Nephron (organoid): ENCODE data around the gene PIN1.
A peak's percentile ranks its signal among the peaks of the same experiment; 100 is the strongest.

Source experiments
- H3K27ac Mint-ChIP-seq, 3 experiments: 2 replicates each; pipeline ENCODE4 v1.8.0; 2020; ENCODE audit warnings: mixed read lengths in 3 of 3, mild to moderate bottlenecking in 2 of 3, moderate library complexity in 1 of 3
- H3K27me3 Mint-ChIP-seq: 2 replicates; pipeline ENCODE4 v1.8.0; 2021; ENCODE audit warnings: low read depth, mild to moderate bottlenecking, moderate library complexity, mixed read lengths
- H3K36me3 Mint-ChIP-seq: 2 replicates; pipeline ENCODE4 v1.8.0; 2020; ENCODE audit warnings: low read depth, mixed read lengths
- H3K4me1 Mint-ChIP-seq: 2 replicates; pipeline ENCODE4 v1.8.0; 2020; ENCODE audit warnings: mixed read lengths
- H3K4me3 Mint-ChIP-seq, 3 experiments: 2 replicates each; pipeline ENCODE4 v1.8.0; 2020; ENCODE audit warnings: mild to moderate bottlenecking in 3 of 3, mixed read lengths in 3 of 3, moderate library complexity in 2 of 3
- H3K9me3 Mint-ChIP-seq: 2 replicates; pipeline ENCODE4 v1.8.0; 2020; ENCODE audit warnings: mixed read lengths
- CTCF ChIP-seq, 3 experiments: fragments of 200-600 bp; sonication (generic); IDR thresholded peaks; one replicate each; pipeline ENCODE4 v1.5.0; 2021; ENCODE audit warnings: antibody characterized with exemption in 3 of 3; ENCODE audit not compliant: unreplicated experiment in 3 of 3

The PIN1 gene

GRCh38 chr19:9791552-9792205, 43.4 kb upstream of the PIN1 start:
- Mint-ChIP-seq H3K36me3 (no peaks in the 10 kb centered on the region), H3K4me1 (peaks cover 35% of the 10 kb centered on the region), H3K4me3 (peak overlapping the region; percentile 87 to 100 (median 90)), H3K27ac (peak overlapping the region; percentile 96 to 97 (median 97)), H3K9me3 (no peaks in the 10 kb centered on the region), H3K27me3 (peaks cover 4% of the 10 kb centered on the region)
- no peak for TF ChIP-seq CTCF (IDR thresholded peaks at IDR 0.05; ENCODE audit: unreplicated experiment in 3 of 3)

DNA sequence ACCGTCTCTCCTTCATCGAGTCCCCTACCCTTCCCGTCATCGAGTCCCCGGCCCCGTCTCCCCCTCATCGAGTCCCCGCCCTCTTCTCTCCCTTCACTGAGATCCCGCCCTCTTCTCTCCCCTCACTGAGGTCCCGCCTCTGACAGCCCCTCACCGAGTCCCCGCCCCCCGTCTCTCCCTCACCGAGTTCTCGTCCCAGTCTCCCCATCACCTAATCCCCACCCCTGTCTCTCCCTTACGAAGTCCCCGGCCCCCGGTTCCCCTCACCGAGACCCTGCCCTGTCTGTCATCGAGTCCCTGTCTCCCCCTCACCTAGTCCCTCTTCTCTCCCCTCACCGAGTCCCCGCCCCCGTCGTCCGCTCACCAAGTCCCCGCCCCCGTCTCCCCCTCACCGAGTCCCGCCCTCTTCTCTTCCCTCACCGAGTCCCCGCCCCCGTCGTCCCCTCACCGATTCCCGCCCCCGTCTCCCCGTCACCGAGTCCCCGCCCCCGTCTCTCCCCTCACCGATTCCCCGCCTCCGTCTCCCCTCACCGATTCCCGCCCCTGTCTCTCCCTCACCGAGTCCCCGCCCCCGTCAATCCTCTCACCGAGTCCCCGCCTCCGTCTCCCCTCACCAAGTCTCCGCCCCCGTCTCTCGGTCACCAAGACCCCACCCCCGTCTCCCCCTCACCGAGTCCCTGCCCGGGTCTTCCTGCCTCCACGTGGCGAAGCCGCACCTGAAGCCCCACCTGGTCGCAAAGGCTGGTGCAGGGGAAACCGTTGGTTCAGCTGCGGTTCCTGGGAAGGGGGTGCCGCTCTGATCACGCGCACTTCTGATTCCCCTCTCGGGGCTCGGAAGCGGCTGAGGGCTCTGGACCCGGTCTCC, 42.7 kb upstream of the PIN1 start:
- Mint-ChIP-seq H3K27me3 (peaks cover 4% of the 10 kb centered on the region), H3K4me3 (peak overlapping the region; percentile 87 to 100 (median 90)), H3K4me1 (peaks cover 33% of the 10 kb centered on the region), H3K27ac (peak overlapping the region; percentile 96 to 97 (median 97)), H3K36me3 (no peaks in the 10 kb centered on the region), H3K9me3 (no peaks in the 10 kb centered on the region)
- no peak for TF ChIP-seq CTCF (IDR thresholded peaks at IDR 0.05; ENCODE audit: unreplicated experiment in 3 of 3)

GRCh38 chr19:9793071-9793591, 42.0 kb upstream of the PIN1 start:
- no peaks in the 10 kb centered on the region for H3K36me3 Mint-ChIP-seq
- peak overlapping the region; percentile 87 to 100 (median 90) for H3K4me3 Mint-ChIP-seq
- no peak for TF ChIP-seq CTCF (IDR thresholded peaks at IDR 0.05; ENCODE audit: unreplicated experiment in 3 of 3)
- peak overlapping the region; percentile 96 to 97 (median 97) for H3K27ac Mint-ChIP-seq
- H3K27me3 Mint-ChIP-seq, result peaks cover 4% of the 10 kb centered on the region
- peaks cover 31% of the 10 kb centered on the region for H3K4me1 Mint-ChIP-seq
- no peaks in the 10 kb centered on the region for H3K9me3 Mint-ChIP-seq

DNA sequence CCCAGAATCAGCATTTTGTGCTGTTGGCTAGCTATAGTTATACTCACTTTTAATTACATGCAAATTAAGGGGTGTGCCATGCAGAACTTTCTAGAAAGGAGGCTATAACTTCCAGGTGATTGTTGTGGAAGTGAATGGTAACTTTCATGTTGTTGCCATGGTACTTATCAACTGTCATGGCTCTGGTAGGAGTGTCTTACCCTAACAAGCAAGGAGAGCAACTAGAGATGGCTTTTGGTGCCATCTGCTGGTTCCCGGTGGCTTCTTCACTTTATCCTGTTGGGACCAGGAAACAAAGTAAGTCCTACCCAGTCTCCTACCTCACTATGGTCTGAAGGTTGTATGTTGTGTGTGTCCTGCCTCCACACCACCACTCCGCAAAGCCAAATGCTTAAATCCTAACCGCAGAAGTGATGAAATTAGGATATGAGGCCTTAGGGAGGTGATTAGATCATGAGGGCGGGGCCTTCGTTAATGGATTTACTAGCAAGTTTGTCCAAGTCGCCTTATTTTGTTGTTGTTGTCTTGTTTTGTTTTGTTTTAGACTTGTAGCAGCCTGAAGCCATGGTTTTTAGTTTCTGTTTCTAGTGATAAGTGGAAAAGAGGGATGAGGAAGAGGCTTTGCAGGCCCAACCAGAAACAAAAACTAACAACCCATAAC, 38.9 kb upstream of the PIN1 start:
- no peaks in the 10 kb centered on the region for H3K36me3 Mint-ChIP-seq
- peak overlapping the region; percentile 48 to 94 (median 68) for H3K27ac Mint-ChIP-seq
- peak overlapping the region; percentile 40 to 76 (median 53) for H3K4me3 Mint-ChIP-seq
- peaks cover 4% of the 10 kb centered on the region for H3K27me3 Mint-ChIP-seq
- TF ChIP-seq CTCF (IDR thresholded peaks at IDR 0.05; ENCODE audit: unreplicated experiment in 3 of 3), result peak; percentile 77 to 85 (median 81)
- peaks cover 12% of the 10 kb centered on the region for H3K4me1 Mint-ChIP-seq
- no peaks in the 10 kb centered on the region for H3K9me3 Mint-ChIP-seq

DNA sequence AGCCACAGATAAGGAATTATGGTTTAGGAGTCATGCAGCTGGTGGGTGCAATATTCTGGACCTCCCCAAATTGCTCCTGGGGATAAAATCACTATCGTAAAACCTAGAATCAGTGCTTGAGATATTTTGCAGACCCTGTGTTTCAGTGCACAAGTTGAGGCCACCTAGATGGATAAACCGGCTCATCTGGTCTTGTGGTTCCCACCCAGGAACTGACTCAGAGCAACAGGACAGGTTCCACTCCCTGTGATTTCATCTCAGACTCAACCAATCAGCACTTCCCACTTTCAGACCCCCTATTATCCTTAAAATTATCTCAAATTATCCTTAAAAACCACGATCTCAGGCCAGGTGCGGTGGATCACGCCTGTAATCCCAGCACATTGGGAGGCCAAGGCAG, 37.2 kb upstream of the PIN1 start:
- H3K9me3 Mint-ChIP-seq, result no peaks in the 10 kb centered on the region
- TF ChIP-seq CTCF (IDR thresholded peaks at IDR 0.05; ENCODE audit: unreplicated experiment in 3 of 3), result no peak
- peaks cover 7% of the 10 kb centered on the region for H3K4me1 Mint-ChIP-seq
- H3K27me3 Mint-ChIP-seq, result no peaks in the 10 kb centered on the region
- H3K27ac Mint-ChIP-seq, result no peak overlapping the region
- peaks cover 6% of the 10 kb centered on the region for H3K36me3 Mint-ChIP-seq
- no peak overlapping the region for H3K4me3 Mint-ChIP-seq
